OCI-LY3 (cell line): ENCODE measurements around the gene MAPK14.

ENCODE experiments used
- CTCF ChIP-seq: fragments of 200-600, 300-600 bp; sonication (generic); IDR thresholded peaks from 2 replicates; pipeline ENCODE4 v1.5.1; 2014; ENCODE audit warnings: antibody characterized with exemption, low read length, low read depth
- EZH2phosphoT487 ChIP-seq: fragments of 200-600 bp; shearing (Covaris generic); IDR thresholded peaks from 2 replicates; pipeline ENCODE4 v1.6.1; 2018; ENCODE audit warnings: antibody characterized with exemption, mixed run types, low read depth

- TF ChIP-seq CTCF (no peak), EZH2phosphoT487 (no peak)
Measured at GRCh38 chr6:36071281-36071680, 43.7 kb downstream of the MAPK14 start.
